HG03060 (cell line): ENCODE data around the gene ARF1.

Source experiments
- ATAC-seq: cut with Tn5 transposase; IDR thresholded peaks from one replicate; pipeline ENCODE4 v1.9.1; 2021; ENCODE audit warnings: low read depth, moderate number of reproducible peaks; ENCODE audit not compliant: unreplicated experiment

The ARF1 gene

GRCh38 chr1:228084325-228084724 lies 1.8 kb downstream of the ARF1 start:
- ATAC-seq, result no peak

GRCh38 chr1:228084797-228085196 lies 2.3 kb downstream of the ARF1 start:
- no peak for ATAC-seq

GRCh38 chr1:228085287-228085951 lies 2.9 kb downstream of the ARF1 start:
- ATAC-seq, result no peak

GRCh38 chr1:228087771-228088251 lies 5.3 kb downstream of the ARF1 start:
- no peak for ATAC-seq

GRCh38 chr1:228088586-228089498 lies 6.3 kb downstream of the ARF1 start:
- no peak for ATAC-seq

- no peak for ATAC-seq
Measured at GRCh38 chr1:228089519-228090380, 7.2 kb downstream of the ARF1 start.

- no peak for ATAC-seq
Measured at GRCh38 chr1:228090613-228091081, 8.1 kb downstream of the ARF1 start.

GRCh38 chr1:228091084-228091483 lies 8.6 kb downstream of the ARF1 start:
- ATAC-seq, result no peak

- ATAC-seq, result no peak
Measured at GRCh38 chr1:228092342-228093049, 10.0 kb downstream of the ARF1 start.

- ATAC-seq, result no peak
Measured at GRCh38 chr1:228093050-228093906, 10.8 kb downstream of the ARF1 start.

- no peak for ATAC-seq
Measured at GRCh38 chr1:228094432-228095016, 12.0 kb downstream of the ARF1 start.

GRCh38 chr1:228095161-228095560 lies 12.7 kb downstream of the ARF1 start:
- no peak for ATAC-seq

- no peak for ATAC-seq
Measured at GRCh38 chr1:228095938-228096337, 13.4 kb downstream of the ARF1 start.

GRCh38 chr1:228096416-228097332 lies 14.2 kb downstream of the ARF1 start:
- ATAC-seq, result no peak

- no peak for ATAC-seq
Measured at GRCh38 chr1:228097333-228098081, 15.0 kb downstream of the ARF1 start.

- ATAC-seq, result no peak
Measured at GRCh38 chr1:228098323-228098931, 15.9 kb downstream of the ARF1 start.

GRCh38 chr1:228099331-228099732 lies 16.8 kb downstream of the ARF1 start:
- ATAC-seq, result no peak
